ENCODE data around the gene SOWAHC.
"Not testable (repeated sequence)": the region's sequence is repeated elsewhere in the genome, so short reads cannot be mapped to it uniquely, and the experiment has no call there.

Gene SOWAHC

DNA sequence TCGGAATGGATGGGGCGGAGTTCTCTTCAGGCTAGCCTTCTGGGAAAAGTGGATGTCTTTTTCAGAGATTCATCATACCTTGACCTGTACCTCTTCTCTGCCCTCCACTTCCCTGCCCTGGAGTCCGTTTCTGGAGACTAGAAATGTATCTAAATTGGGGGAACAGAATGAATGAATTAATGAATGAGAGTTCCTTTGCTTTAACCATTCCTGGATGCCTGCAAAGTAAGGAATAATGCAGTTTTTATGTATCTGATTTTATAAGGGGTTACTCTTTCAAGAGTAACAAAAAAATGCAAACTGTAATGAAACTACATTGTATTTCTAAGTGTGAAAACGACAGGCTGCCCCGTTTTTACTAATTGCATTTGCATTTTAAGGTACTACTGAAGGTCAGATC, 2.0 kb downstream of the SOWAHC start:
- no peak for DNase-seq

DNA sequence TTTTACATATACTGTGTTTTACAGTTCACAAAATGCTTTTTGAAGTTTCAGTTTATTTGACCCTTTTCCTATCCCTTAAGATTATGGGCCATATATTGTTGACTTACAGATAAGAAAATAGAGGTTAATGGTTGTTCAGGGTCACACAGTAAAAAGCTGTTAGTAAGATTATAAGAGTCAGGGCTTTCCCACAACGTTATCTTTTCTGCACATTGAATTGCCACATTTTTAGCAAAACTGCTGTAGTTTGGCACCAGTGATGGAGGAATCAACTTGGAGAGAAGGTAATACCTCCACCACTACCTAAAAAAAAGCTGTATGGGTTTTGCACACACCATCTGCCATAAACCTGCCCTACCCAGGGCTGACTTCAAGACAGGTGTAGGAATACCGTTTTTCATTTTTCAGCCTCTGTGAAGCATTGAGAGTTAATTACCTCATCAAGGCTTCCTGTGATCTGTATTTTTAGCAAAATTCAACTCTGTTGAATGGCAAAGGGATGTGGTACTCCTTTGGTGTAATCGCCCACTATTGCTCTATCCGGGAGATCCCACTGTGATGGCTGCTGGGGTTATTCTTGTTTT, 5.0 kb downstream of the SOWAHC start:
- DNase-seq: no peak

DNA sequence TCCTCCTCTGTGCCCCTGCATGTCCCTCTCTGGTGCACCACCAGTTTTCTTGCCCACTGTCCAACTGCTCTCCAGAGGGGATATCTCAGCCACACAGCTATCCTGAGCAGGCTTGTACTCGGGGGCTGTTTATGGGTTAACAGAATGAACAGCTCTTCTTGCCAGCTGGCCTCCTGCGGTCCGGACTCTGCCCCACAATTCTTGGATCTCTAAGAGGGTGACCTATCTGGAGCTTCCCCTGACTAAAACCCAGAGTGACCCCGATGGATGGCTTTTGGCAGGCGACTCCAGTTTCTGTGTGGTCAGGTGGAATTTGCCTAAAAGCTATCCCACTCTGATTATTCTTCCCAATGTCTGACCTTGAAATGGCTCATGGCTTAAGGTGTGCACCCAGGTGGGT, 9.1 kb downstream of the SOWAHC start:
- DNase-seq: no peak

DNA sequence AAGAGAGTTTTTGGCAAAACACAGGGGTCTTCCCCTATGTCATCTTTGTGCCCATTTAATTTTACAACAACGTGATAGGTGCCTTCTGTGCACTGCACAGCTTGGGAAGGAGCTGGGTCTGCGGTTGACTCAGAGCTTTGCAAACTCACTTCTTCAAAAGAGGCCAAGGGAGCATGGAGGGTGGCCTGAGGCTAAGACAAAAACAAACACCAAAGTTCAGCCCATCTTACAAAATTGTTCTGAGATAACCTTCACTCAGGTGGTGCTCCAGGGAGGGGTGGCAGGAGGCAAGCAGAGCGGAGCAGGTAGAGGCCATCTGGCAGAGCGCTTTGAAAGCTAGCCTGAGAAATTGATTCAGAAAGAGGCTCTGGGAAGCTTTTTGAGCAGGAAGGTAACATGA, 9.8 kb downstream of the SOWAHC start:
- DNase-seq: no peak

DNA sequence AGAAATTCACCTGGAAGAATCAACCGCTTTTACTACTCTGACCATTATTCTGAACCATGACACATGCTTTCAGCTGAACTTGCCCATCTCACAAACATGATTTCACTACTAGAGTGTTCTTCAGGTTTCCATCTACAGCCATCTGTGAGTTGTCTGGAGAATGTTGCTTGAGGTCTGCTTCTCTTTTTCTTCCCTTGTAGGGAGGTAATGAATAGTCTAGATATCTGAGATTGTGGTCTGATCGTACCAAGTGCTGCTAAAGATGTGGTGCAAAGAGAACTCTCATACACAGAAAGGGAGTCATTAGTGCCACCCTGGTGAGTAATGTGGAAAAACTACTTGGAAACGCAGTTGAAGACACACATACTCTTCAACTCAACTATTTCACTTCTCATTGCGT, 10.2 kb downstream of the SOWAHC start:
- DNase-seq: no peak

DNA sequence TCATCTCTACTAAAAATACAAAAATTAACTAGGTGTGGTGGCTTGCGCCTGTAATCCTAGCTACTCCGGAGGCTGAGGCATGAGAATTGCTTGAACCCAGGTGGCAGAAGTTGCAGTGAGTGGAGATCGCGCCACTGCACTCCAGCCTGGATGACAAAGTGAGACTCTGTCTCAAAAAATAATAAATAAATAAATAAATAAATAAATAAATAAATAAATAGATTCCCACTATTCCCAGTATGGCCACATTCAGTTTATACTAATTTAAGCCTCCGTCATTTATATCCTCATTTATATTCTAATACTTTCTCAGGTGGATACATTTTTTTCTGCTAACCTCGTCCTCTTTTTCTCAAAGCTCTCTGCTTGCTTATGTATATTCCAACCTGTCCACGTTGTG, 14.2 kb downstream of the SOWAHC start:
- not testable (repeated sequence) for DNase-seq

DNA sequence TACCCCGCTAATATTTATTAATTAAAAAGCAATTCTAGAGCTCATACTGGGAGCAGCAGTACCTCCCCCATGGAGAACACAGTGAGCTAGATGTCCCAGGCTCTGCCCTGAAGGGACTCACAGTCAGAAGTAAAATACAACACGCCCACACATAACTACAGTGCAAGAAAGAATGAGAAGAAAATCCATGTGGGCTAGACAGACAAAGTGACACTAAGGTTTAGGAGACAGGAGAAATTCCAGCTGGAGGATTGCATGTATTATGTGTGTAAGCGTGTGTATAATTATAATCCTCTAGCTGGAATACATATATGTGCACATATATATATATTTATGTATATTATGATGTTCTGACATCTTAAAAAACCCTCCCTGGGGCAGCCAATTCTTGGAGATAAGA, 15.7 kb downstream of the SOWAHC start:
- DNase-seq: no peak

DNA sequence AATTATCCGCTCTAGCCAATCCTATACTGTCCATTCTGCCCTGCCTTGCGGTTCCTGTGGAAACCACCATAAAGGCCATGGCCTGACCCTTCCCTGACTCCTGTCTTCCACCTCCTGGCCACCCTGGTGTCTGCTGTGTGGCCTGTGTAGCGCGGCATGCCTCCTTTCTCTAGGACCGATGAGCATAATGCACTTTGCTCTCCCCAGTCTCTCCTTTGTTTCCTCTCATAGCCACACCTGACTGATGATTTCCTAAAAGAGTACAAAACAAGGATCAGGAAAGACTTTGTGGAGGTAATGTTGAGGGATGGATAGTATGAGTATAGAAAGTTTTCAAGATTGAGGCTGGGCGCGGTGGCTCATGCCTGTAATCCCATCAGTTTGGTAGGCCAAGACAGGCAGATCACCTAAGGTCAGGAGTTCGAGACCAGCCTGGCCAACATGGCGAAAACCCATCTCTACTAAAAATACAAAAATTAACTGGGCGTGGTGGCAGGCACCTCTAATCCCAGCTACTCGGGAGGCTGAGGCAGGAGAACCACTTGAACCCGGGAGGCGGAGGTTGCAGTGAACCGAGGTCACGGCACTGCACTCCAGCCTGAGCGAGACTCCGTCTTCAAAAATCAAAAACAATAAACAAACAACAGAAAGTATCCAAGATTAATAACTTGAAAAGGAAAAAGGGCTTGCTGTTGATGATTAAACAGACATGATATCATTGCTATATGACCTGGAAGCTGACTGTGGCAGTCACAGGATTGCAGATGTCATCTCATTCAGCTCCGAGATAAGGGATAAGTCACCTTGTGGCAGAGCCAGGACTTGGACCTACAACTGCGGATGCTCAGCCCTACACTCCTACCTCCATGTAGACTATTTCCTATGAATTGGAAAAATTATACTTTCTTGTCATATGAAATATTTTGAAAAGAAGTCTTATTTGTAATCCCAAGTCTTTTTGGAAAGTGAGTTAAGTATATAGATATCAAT, 16.6 kb downstream of the SOWAHC start:
- no peak for DNase-seq

DNA sequence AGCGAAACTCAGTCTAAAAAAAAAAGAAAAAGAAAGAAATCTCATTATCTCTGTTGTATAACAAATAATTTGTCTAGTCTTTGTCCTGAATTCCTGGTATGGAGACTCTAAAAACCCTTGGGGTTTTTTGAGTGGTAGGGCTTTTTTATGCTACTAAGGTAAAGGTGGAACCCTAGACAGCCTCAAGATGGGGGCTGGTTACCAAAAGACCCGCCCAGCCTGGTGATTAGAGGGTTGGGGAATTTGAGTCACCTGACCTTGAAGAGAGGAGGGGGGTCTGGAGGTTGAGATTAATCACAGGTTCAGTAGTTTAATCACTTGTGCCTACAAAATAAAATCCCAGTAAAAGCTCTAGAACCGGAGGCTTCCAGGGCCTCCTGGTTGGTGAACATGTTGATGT, 17.6 kb downstream of the SOWAHC start:
- DNase-seq: no peak

DNA sequence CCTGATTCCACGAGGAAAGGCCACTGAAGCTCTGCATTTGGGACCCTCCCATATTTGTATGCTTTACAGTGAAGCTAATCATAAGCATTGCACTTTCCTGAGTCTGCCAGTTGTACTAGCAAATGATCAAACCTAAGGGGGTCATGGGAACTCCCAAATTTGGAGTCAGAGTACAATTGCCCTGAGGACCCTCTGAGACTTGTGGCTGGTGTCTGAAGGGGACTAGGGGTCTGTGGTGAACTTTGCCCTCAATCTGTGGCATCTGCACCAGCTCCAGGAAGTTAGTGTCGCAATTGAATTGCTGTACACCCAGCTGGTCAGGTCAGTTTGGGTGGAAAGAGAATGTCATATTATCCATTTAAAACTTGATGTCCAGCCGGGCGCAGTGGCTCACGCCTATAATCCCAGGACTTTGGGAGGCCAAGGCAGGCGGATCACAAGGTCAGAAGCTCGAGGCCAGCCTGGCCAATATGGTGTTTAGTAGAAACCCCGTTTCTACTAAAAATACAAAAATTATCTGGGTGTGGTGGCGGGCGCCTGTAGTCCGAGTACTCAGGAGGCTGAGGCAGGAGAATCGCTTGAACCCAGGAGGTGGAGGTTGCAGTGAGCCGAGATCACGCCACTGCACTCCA, 18.1 kb downstream of the SOWAHC start:
- no peak for DNase-seq

DNA sequence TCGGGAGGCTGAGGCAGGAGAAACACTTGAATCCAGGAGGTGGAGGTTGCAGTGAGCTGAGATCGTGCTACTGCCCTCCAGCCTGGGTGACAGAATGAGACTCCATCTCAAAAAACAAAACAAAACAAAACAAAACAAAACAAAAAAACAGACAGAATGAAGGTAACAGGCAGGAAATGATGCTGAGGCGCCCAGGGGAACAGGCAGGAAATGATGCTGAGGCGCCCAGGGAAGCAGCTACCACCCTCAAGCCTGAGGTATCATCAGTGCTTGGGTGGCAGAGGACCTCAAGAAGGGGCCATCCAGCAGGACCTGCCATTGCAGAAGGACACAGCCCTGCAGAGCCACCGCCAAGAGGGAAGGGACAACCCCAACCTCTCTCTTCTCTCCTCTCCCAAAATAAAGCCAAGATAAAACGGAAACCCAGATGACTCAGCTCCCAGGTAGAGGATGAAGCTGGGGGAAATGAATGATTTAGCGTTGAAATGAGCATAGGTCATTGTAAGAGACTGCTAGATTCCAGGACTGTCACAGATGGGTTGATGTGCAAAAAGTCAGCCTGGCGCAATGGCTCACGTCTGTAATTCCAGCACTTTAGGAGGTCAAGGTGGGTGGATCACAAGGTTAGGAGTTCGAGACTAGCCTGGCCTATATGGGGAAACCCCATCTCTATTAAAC, 19.3 kb downstream of the SOWAHC start:
- DNase-seq: no peak

DNA sequence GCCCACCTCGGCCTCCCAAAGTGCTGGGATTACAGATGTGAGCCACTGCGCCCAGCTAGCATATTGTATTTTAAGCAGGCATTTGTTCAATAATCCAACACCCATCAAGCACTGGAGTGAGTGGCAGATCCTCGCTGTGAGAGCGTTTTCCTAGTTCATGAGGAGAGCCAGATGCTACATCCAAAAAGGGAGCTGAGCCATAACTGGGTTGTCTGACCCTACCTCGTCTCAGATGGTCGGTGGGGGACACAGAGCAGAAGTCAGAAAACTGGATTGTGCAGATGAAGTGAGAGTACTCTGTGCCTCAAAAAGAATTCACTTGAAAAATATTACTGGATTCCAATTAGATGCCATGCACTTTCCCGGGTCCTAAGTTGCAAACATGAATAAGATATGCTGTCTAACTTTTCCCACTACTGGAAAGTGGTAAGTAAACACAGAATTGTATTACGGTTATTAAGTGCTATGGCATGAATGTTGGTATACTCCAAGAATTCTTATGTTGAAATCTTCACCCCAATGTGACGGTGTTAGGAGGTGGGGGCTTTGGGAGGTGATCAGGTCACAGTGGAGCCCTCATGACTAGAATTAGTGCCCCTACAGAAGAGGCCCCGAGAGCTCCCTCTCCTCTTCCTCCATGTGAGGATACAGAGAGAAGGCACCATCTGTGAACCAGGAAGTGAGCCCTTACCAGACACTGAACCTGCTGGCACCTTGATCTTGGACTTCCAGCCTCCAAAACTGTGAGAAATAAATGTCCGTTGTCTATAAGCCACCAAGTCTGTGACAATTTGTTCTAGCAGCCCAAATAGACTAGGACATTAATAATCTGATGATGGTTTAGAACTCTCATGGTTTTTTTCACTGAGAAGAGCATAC, 21.5 kb downstream of the SOWAHC start:
- DNase-seq: no peak

DNA sequence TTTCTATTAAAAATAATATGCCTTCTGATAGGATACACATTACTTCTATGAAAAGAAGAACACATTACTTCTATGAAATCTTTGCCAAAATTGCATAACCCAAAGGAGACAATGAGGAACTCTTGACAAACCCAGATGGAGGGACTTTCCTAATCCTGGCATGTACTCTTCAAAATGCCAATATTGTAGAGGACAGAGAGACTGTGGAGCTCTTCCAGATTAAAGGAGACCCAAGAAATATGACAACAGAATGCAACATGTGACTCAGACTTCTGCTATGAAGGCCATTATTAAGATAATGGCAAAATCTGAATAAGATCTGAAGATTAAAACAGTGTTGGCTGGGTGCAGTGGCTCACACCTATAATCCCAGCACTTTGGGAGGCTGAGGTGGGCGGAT, 22.2 kb downstream of the SOWAHC start:
- DNase-seq: no peak

DNA sequence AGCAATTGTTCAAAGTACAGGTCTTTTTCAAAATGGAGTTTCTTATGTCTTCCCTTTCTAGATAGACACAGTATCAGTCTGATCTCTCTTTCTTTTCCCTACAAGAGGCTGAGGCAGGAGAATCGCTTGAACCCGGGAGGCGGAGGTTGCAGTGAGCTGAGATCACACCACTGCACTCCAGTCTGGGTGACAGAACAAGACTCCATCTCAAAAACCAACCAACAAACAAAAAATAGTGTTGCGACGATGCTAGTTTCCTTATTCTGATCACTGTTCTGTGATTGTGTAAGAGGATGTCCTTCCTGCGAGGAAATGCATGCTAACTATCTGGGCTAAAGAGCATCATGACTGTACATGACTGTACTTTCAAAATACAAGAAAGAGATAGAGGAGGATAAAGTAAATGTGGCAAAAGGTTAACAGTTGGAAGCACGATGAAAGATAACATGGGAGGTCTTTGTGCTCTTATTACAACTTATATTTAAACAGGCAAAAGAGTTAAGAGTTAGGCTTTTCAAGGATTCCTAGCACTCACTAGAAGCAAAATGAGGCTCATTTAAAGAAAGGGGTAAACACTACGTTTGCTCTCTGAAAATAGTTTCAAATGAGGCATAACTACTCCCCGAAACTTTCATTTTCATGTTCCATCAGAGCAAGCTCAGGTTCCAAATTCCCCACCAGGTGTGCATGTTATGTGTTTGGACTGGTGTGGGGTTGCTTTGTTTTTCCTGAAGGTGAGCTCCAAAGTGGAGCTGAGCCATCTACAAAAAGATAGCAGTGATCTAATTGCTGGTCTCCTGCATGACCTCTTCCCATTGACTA, 23.8 kb downstream of the SOWAHC start:
- peak; percentile 26 for DNase-seq

DNA sequence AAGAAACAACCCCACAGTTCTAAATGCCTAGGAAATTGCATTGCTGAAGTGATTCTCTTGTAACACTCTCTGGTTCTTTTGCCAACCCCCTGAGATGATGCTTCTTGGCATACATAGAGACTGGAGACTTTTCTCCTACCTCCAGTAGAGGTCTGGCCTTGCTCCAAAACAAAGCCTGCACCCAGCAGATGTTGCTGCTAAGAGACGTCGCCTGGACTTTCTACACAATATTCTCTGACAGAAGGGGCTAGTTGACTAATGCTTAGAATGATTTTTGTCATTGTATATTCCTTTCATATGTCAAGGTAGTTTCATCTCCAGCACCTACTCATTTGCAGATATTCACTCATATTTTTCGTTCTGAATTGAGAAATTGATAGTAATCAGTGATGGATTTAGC, 24.6 kb downstream of the SOWAHC start:
- DNase-seq: peak; percentile 58

DNA sequence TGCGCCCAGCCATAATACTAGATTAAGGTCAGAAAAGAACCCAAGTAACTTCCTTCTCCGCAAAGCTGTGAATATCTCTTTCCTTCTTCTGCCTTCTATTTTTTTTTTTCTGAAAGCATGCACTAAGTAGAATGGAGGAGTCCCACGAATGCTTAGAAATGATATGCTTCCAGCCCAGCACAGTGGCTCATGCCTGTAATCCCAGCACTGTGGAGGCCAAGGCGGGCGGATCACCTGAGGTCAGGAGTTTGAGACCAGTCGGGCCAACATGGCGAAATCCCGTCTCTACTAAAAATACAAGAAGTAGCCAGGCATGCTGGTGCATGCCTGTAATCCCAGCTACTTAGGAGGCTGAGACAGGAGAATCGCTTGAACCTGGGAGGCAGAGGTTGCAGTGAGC, 25.8 kb downstream of the SOWAHC start:
- not testable (repeated sequence) for DNase-seq

DNA sequence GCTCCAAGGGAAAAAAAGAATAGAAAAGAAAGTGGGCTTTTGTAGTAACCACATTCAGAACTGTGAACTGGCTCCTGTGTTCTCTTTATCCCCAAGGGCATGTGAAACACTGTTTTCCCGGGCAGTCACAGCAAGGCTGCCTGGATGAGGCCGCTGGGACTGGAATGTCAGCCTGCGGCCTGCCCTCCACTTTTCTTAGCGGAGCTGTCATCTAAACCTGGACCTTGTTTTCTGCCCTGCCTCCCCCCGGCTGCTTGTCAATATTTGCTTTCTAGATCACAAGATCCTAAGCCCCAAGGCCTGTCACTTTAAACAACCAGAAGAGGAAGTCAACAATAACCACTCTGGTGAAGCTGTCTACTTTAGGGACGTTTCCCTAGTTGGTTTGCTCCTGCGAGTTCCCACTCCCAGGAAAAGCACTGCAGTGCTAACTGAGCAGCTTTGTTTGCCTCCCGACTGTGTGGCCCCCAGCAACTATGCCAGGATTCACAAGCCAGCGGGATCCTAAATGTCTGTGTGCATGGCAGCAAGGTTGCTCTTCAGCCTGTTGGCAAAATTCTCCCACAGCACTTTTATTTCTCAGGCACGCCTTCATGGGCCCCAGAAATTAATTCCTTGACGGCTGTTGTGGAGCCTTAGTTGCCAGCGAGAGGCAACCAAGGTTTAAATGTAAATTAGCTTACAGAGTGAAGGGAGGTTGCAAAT, 30.6 kb downstream of the SOWAHC start:
- no peak for DNase-seq

DNA sequence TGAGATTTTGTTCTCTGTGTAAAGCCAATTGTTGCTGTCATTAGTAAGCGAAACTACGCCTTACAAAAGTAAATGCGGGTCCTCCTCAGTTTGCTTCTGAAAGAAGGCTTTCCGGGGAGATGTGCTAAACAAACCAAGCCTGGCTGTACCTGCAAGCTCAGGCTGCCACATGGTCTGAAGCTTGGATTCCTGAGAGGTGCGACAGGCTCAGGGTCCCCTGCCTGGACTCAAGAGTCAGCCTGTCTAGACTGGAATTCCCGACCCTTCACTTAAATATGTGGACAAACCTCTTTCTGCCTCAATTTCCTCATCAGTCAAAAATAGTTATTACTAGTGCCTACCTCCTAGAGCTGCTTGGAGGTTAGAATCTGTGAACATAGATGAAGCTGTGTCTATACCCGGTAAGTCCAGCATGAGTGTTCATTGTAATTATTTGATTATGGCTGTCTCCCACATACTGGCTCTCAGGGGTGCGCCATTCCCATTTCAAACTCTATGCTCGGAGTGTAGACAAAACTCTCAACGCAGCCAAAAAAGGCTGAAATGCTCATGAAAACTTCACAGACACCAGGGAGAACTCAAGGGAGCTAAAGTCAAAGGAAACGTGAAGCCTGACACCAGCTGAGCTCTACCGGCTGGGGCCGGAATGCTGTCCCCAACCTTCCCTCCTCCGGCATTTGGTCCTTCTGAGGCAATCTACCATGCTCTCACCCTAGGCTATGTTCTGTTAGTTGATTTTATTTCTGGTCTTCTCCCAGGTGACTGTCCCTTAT, 31.4 kb downstream of the SOWAHC start:
- no peak for DNase-seq

DNA sequence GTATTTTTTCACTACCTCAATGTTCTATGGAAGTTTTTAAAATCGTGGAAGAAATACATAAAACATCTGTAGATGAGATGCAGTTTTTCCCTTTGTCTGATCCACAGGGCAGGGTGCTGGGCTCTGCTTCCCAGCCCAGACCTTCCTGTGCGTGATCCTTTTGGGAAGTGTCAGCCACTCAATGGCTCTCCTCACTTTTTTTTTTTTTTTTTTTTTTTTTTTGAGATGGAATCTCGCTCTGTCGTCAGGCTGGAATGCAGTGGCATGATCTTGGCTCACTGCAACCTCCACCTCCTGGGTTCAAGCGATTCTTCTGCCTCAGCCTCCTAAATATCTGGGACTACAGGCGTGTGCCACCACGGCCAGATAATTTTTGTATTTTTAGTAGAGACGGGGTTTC, 32.8 kb downstream of the SOWAHC start:
- DNase-seq: no peak

DNA sequence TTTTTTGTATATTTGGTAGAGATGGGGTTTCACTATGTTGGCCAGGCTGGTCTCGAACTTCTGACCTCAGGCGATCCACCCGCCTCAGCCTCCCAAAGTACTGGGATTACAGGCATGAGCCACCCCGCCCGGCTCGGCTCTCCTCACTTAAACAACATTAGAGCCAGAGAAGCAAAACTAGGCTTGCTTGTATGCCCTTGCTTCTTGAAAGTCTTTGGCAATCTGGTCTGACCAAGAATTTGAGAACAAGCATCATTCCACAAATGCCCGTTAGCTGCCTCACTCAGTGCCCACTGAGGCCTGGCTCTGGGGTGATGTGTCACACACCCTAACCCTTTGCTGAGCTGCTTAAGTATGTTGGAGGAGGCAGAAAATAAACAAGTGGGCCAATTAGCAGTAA, 33.5 kb downstream of the SOWAHC start:
- DNase-seq: no peak

All from RPMI8226 (cell line).